ENCODE data around the gene UROC1.

DNA sequence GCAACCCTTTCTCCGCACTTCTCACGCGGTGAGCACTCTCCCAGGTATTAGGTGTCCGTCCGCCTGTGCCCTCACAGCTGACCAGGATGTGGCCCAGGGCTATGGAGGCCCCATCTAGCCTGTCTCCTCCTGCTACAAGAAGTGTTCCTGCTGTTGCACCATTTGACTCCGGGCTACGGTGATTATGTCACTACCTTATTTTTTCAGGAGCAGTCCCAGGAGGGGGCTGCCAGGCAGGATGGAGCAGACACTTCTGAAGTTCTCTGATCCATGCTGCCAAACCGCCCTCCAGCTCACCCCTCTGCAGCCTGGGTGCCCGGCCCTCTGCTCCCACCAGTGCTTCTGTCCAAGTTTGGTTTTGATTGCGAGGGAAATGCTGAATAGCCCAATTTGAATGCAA lies 78.8 kb downstream of the UROC1 start:
- TF ChIP-seq POLR2AphosphoS5 (IDR thresholded peaks at IDR 0.05; ENCODE audit: low read depth, low read length) (no peak), TAF1 (IDR thresholded peaks at IDR 0.05; ENCODE audit: low read depth, low read length) (no peak), POLR2A (IDR thresholded peaks at IDR 0.05; ENCODE audit: low read depth, low read length) (no peak)

Measured in GM12891 (cell line).